Measurements from ENCODE around the gene INPP5A.

The INPP5A gene

DNA sequence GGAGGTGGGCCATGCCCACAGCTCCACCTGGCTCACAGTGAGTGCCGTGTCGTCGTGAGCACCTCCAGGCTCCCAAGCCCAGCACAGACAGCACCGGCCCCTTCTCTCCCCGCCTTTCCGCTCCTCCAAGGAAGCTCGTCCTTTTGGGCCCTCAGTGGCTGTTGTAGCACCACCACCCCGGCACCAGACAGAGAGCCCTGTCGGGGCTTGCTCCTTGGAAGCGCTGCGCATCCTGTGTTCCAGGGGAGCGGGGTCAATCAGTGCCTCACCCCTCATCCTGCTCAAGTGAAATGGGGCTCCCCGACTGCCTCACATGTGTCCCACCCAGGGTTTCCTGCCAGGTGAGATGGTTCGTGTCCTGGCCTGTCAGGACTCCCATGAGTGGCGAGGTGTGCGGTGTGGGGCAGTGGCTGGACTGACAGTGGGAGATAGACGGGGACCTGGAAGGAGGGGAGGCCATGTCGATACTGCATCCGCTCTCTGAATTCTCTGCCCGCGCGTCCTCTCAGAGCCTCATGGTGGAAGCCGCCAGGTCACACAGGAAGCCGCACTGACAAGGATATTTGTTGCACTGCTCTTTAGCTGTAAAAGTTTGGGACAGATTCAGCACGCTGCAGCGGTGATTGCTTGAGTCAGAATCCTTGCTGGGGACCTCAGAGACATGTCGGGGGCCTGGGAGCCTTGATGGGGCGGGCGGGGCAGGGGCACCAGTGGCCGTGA is 107.1 kb downstream of the INPP5A start:
- no peak for TF ChIP-seq ZFX (IDR thresholded peaks at IDR 0.05)
- TF ChIP-seq, protein P1, sequence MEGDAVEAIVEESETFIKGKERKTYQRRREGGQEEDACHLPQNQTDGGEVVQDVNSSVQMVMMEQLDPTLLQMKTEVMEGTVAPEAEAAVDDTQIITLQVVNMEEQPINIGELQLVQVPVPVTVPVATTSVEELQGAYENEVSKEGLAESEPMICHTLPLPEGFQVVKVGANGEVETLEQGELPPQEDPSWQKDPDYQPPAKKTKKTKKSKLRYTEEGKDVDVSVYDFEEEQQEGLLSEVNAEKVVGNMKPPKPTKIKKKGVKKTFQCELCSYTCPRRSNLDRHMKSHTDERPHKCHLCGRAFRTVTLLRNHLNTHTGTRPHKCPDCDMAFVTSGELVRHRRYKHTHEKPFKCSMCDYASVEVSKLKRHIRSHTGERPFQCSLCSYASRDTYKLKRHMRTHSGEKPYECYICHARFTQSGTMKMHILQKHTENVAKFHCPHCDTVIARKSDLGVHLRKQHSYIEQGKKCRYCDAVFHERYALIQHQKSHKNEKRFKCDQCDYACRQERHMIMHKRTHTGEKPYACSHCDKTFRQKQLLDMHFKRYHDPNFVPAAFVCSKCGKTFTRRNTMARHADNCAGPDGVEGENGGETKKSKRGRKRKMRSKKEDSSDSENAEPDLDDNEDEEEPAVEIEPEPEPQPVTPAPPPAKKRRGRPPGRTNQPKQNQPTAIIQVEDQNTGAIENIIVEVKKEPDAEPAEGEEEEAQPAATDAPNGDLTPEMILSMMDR (conservative IDR thresholded peaks at IDR 0.05) = no peak

DNA sequence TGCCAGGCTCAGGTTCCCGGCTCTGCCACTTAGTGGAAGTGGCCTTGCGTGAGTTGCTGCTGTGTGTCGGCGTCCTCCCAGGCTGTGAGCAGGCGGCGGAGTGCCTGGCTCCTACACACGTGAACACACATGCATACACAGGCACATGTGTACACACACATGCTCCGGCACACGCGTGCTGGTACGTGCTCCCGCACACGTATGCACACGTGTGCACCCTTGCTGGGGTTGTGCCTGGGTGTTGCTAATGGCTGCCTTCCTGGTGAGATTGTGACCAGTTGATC is 107.6 kb downstream of the INPP5A start:
- H3K27ac ChIP-seq = no peak overlapping the region
- TF ChIP-seq ZFX (IDR thresholded peaks at IDR 0.05) = no peak
- TF ChIP-seq, protein P1 (conservative IDR thresholded peaks at IDR 0.05) = no peak

More for the DNA sequence above, 107.1 kb downstream of the INPP5A start:
- H3K27ac ChIP-seq = no peak overlapping the region

DNA sequence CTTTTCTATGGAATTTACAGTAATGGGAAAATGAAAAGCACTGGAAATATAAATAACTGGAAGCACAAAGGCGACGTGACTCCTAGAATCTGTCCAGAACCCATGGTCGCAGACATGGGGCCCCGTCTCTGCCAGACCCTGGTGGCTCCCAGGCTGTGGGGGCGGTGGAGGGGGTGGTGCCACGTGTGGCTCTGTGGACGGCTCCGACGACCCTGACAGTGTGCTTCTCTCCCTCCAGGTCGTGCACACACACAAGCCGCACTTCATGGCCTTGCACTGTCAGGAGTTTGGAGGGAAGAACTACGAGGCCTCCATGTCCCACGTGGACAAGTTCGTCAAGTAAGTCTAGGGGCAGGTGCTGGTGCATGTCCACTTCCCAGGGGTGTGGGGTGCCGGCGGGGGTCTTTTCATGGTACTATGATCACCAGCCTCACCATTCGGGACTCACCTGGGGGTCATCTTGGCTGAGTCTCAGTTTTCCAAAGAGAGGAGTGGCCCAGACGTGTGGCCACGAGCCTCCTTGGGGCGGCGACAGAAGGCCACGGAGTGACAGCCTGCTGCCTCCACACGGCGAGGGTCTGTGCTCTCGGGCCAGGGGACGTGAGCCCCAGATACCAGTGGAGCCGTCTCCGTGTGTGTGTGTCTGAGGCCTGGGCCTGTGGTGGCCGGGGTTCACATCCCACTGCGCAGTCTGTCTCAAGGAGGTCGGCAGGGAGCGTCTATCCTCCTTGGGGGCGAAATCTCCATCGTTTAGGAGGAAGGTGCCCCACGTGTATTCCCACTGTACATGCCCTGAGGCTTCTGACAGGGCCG is 108.2 kb downstream of the INPP5A start:
- no peak overlapping the region for H3K27ac ChIP-seq
- TF ChIP-seq, protein P1 (conservative IDR thresholded peaks at IDR 0.05) = no peak
- no peak for TF ChIP-seq ZFX (IDR thresholded peaks at IDR 0.05)

DNA sequence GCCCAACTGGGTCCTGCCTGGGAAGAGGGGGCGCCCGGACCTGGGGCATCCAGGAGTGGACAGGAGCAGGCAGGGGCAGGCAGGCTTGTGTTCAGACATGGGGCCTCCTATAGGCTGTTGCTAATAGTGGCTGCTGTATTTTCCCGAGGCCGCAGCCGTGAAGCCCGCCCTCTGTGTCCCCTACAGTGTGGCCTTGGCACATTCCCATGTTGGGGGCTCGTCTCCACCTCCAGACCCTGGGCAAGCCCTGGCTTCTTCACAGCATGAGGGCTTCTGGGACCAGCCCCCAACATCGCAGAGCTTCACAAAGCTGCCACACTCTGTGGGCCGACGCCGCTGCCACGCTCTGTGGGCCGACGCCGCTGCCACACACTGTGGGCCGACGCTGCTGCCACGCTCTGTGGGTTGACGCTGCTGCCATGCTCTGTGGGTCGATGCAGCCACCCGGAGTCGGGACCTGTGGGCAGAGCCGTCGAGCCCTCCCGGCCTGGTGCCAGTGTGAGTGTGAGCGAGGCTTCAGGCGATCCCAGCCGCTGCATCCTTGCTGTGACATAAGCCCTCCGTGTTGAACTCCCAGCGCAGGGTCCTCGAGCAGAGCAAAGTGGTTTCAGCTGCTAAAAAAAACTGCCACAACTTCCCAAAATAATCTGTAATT is 109.0 kb downstream of the INPP5A start:
- no peak overlapping the region for H3K27ac ChIP-seq
- TF ChIP-seq, protein P1 (conservative IDR thresholded peaks at IDR 0.05) = no peak
- no peak for TF ChIP-seq ZFX (IDR thresholded peaks at IDR 0.05)

DNA sequence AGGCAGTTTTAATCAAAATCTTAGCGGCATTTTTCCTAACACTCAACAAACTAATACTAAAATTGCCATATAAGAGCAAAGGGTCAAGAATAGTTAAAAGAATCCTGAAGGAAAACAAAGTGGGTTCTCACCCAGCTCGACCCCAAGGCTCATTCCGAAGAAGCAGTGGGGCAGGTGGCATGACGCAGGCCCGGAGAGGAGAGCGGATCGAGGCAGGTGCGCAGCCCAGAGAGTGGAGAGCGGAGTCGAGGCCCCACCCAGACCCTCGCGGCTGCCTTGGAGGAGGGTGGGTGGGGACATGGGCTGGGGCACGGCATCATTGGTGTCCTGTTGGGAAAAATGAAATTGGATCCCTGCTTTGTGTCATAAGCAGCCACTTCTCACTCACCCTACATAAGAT is 109.8 kb downstream of the INPP5A start:
- H3K27ac ChIP-seq = no peak overlapping the region
- TF ChIP-seq, protein P1 (conservative IDR thresholded peaks at IDR 0.05) = no peak

DNA sequence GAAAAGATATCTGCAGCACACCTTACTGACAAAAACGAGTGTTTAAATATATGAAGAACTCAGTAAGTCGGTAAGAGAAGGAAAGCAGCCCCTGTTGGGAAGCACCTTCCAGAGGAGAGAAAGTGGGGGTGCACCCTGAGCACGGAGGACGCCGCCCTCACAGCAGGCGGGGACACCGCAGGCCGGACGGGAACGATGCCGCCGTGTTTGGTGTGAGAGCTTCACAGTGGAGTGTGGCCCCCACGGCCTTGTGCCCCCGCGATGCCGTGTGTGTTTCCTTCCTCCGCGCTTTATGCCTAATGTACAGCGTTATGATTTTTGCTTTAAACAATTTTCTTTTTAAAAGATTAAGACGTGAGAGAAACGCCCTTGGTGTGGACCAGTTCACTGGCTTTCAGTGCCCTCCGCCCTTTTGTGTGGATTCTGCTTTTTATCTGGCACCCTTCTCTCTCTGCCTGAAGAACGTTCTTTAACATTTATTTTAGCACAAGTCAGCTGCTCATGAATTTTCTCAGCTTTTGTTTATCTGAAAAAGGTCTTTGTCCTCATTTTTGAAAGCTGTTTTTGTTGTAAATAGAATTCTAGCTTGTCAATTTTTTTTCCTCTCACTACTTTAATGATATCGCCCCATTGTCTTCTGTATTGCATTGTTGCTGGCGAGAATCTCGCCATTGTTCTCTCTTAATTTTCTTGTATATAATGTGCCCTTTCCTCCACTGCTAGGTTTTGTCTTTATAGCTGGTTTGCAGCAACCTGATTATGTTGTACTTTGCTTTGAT is 110.7 kb downstream of the INPP5A start:
- no peak for TF ChIP-seq ZFX (IDR thresholded peaks at IDR 0.05)
- TF ChIP-seq, protein P1 (conservative IDR thresholded peaks at IDR 0.05) = no peak

More for the DNA sequence above, 110.7 kb downstream of the INPP5A start:
- no peak overlapping the region for H3K27ac ChIP-seq
